GM12878 (cell line): ENCODE data around the gene ANO9. TPM values are rescaled to one million over a fixed set of nuclear protein-coding genes. Genes with fewer than 3 reads are reported as not detected.

Experiments used
- ATAC-seq: fragments of 200-7000 bp; cut with Tn5 transposase; 3 replicates; pipeline ENCODE4 v1.9.1; 2020; ENCODE audit warnings: mild to moderate bottlenecking, moderate library complexity
- BruUV-seq: library from RNA; stranded (reverse); fragments of 400-500 nt; replicated peaks from 2 replicates; lab custom pipeline; 2021; lab: Mats Ljungman, UMichigan
- CTCF ChIA-PET: fragments of 300-600 bp; sonication (Branson Sonifier 250); formaldehyde crosslinking; extraction: SDS; loops from one replicate; lab custom pipeline; 2021; ENCODE audit warnings: inconsistent platforms; lab: Yijun Ruan, JAX
- POLR2A ChIA-PET: fragments of 350-600 bp; formaldehyde crosslinking; extraction: SDS; loops from one replicate; lab custom pipeline; 2021; ENCODE audit warnings: inconsistent platforms; lab: Charles Lee
- RAD21 ChIA-PET: fragments of 300-600 bp; sonication (Branson Sonifier 250); formaldehyde crosslinking; loops from one replicate; lab custom pipeline; 2023; ENCODE audit warnings: antibody characterized with exemption; ENCODE audit not compliant: unreplicated experiment; lab: Charles Lee
- SMC1A ChIA-PET: fragments of 300-600 bp; sonication (Branson Sonifier 250); formaldehyde crosslinking; loops from one replicate; lab custom pipeline; 2023; ENCODE audit not compliant: unreplicated experiment, uncharacterized antibody; lab: Charles Lee
- DNase-seq: peaks from one replicate; pipeline ENCODE4 v3.0.0-alpha.2; 2011; ENCODE audit warnings: low read depth, low spot score
- FAIRE-seq: peaks from 3 replicates; lab custom pipeline; 2011; peaks lifted over from hg19 to GRCh38; lab: Jason Lieb, UNC
- H2AFZ ChIP-seq: 2 replicates; pipeline ENCODE4 v1.6.0; 2011; ENCODE audit warnings: low read depth, low read length, control low read depth; ENCODE audit not compliant: control insufficient read depth
- H3K27ac ChIP-seq: 2 replicates; pipeline ENCODE4 v1.5.1; 2011; ENCODE audit warnings: control low read depth; ENCODE audit not compliant: control insufficient read depth, insufficient read depth
- H3K27me3 ChIP-seq, 2 experiments: replicated peaks in 1 of 2; 2 replicates each; pipeline versions ENCODE4 v1.6.0 to v1.6.1; 2011; ENCODE audit warnings: low read length in 1 of 2; ENCODE audit not compliant: control insufficient read depth in 2 of 2, insufficient read depth in 2 of 2
- H3K36me3 ChIP-seq, 2 experiments: 2 replicates each; pipeline ENCODE4 v1.5.1; 2011; ENCODE audit warnings: low read length in 1 of 2; ENCODE audit not compliant: control insufficient read depth in 2 of 2, insufficient read depth in 2 of 2
- H3K4me1 ChIP-seq: 2 replicates; pipeline ENCODE4 v1.6.1; 2011; ENCODE audit warnings: mild to moderate bottlenecking, low read length, moderate library complexity, mixed read lengths; ENCODE audit not compliant: control insufficient read depth, insufficient read depth
- H3K4me2 ChIP-seq: 2 replicates; pipeline ENCODE4 v1.6.0; 2011; ENCODE audit warnings: control low read depth; ENCODE audit not compliant: control insufficient read depth, insufficient read depth
- H3K4me3 ChIP-seq: fragments of 200-600 bp; sonication (generic); 2 replicates; pipeline ENCODE4 v1.5.1; 2016
- H3K79me2 ChIP-seq: 2 replicates; pipeline ENCODE4 v1.6.0; 2011; ENCODE audit warnings: low read length; ENCODE audit not compliant: control insufficient read depth, insufficient read depth
- H3K9ac ChIP-seq: 2 replicates; pipeline ENCODE4 v1.8.0; 2011; ENCODE audit warnings: low read length, control low read depth, mixed read lengths; ENCODE audit not compliant: control insufficient read depth, insufficient read depth
- H3K9me3 ChIP-seq: replicated peaks from 3 replicates; pipeline ENCODE4 v1.5.1; 2011; ENCODE audit warnings: mild to moderate bottlenecking, low read length; ENCODE audit not compliant: control insufficient read depth, insufficient read depth
- H4K20me1 ChIP-seq: 2 replicates; pipeline ENCODE4 v1.6.0; 2011; ENCODE audit not compliant: control insufficient read depth, insufficient read depth
- ATF7 ChIP-seq: fragments of 450-650 bp; IDR thresholded peaks from 2 replicates; pipeline ENCODE4 v1.6.1; 2016; ENCODE audit warnings: low read depth, mild to moderate bottlenecking
- BRCA1 ChIP-seq: IDR thresholded peaks from 2 replicates; pipeline ENCODE4 v1.6.1; 2011; ENCODE audit warnings: low read depth, low read length, improper control_type of control experiment
- CREM ChIP-seq: IDR thresholded peaks from 2 replicates; pipeline ENCODE4 v1.6.1; 2014; ENCODE audit warnings: antibody characterized with exemption, low read depth
- GABPA ChIP-seq: IDR thresholded peaks from 2 replicates; pipeline ENCODE4 v1.6.1; 2014; ENCODE audit warnings: antibody characterized with exemption, low read depth, mild to moderate bottlenecking, inconsistent platforms
- HDAC2 ChIP-seq: fragments of 200-600 bp; sonication (generic); IDR thresholded peaks from 2 replicates; pipeline ENCODE4 v1.6.1; 2017
- NBN ChIP-seq: fragments of 450-650 bp; IDR thresholded peaks from 2 replicates; pipeline ENCODE4 v1.6.1; 2016
- NFXL1 ChIP-seq: fragments of 450-650 bp; IDR thresholded peaks from 2 replicates; pipeline ENCODE4 v1.6.1; 2017; ENCODE audit warnings: antibody characterized with exemption, mild to moderate bottlenecking, borderline replicate concordance
- NRF1 ChIP-seq: conservative IDR thresholded peaks from 2 replicates; pipeline ENCODE4 v1.6.1; 2011; ENCODE audit warnings: mild to moderate bottlenecking, low read depth, low read length, improper control_type of control experiment
- RB1 ChIP-seq: fragments of 450-650 bp; formaldehyde crosslinking; IDR thresholded peaks from 2 replicates; pipeline ENCODE4 v1.6.1; 2017; ENCODE audit warnings: mild to moderate bottlenecking, borderline replicate concordance
- SIX5 ChIP-seq: IDR thresholded peaks from 2 replicates; pipeline ENCODE4 v1.6.1; 2011; ENCODE audit warnings: mild to moderate bottlenecking, low read depth, low read length, moderate library complexity; ENCODE audit not compliant: severe bottlenecking
- SPI1 ChIP-seq: IDR thresholded peaks from 2 replicates; pipeline ENCODE4 v1.6.1; 2011; ENCODE audit warnings: low read depth, mild to moderate bottlenecking, low read length, moderate library complexity, borderline replicate concordance; ENCODE audit not compliant: insufficient read depth
- SREBF2 ChIP-seq: IDR thresholded peaks from 2 replicates; pipeline ENCODE4 v1.6.1; 2012; ENCODE audit warnings: mild to moderate bottlenecking, low read length
- ZNF274 ChIP-seq: IDR thresholded peaks from one replicate; pipeline ENCODE4 v1.8.0; 2011; ENCODE audit not compliant: insufficient read length, insufficient read depth
- WGBS: methylation state at CpG from one replicate; pipeline ENCODE4 v1.1.6; 2016; ENCODE audit warnings: low lambda C conversion rate; ENCODE audit not compliant: insufficient replicate concordance, insufficient coverage; ENCODE audit errors: missing lambda C conversion rate; 5-methylcytosine and 5-hydroxymethylcytosine counted together
- in situ Hi-C: fragments of 300-500 bp; cut with MboI; formaldehyde crosslinking; loops from 9 replicates; pipeline ENCODE4 v1.14.3; 2018; ENCODE audit warnings: mixed read lengths
- intact Hi-C: fragments of 100-400 bp; cut with micrococcal nuclease; formaldehyde crosslinking; loops from one replicate; pipeline ENCODE4 v1.14.2; 2022; ENCODE audit not compliant: unreplicated experiment
- polyA plus RNA-seq, 11 experiments: library from polyadenylated mRNA; depleted of rRNA in 4 of 11; unstranded in 6 of 11; stranded (reverse) in 5 of 11; fragments of >200 nt; fragmentation: Nextera tagmentation in 4 of 11; fragmentation: Illumina TruSeq in 1 of 11; extraction: Ambion mirVana in 4 of 11; extraction: Trizol in 1 of 11; gene quantifications; 1 replicate in 1 of 11; 2 replicates in 10 of 11; pipeline versions ENCODE4 v1.2.1 to v1.2.3, GENCODE V29; 2011 to 2016; ENCODE audit warnings: inconsistent platforms in 2 of 11, missing spikeins in 2 of 11, low read depth in 1 of 11
- total RNA-seq, 4 experiments: library from RNA; depleted of rRNA in 3 of 4; stranded (reverse); fragments of >200 nt in 3 of 4; fragmentation: Illumina TruSeq in 1 of 4; extraction: Trizol in 1 of 4; gene quantifications; 2 replicates each; pipeline versions ENCODE4 v1.2.1 to v1.2.3, GENCODE V29; 2013 to 2021
- TF ChIP-seq, protein P1 (sequence below): IDR thresholded peaks from 2 replicates; pipeline ENCODE4 v1.6.1; 2011; ENCODE audit warnings: low read depth, mild to moderate bottlenecking, low read length, moderate library complexity, borderline replicate concordance; ENCODE audit errors: extremely low read depth

The ANO9 gene
- total and polyA plus RNA-seq, 10 of the 15 experiments (the other 5 are each of a cell fraction or from before 2014, with no cell fraction given): 0.21 to 42.3 (median 12.0) TPM

DNA sequence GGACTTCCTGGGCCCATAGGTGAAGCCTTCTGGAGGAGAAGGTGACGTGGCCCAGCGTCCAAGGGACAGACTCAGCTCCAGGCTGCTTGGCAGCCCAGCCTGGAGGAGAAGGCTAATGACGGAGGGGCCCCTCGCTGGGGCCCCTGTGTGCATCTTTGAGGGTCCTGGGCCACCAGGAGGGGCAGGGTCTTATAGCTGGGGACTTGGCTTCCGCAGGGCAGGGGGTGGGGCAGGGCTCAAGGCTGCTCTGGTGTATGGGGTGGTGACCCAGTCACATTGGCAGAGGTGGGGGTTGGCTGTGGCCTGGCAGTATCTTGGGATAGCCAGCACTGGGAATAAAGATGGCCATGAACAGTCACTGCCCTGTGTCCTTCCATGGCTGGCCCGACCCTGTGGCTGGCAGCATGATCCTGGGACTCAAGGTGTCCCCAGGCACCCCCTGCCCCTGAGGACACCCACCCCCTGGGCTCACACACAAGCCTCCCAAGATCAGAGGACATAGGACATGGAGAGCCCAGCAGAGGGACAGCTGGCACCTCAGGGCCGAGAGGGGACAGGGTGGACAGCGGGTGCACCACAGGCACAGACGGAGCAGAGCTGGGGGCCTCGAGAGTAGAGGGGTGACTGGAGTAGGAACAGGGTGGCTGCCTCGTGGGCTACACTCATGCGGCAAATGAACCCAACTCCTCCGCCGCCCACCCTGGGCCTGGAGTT is 37.1 kb downstream of the ANO9 start:
- ChIA-PET RAD21 (interaction anchor here (0.6 kb wide), 1 partner anchor 99 kb away, joined by 6 read pairs; no protein-coding TSS in a partner anchor), POLR2A (no interaction called here), SMC1A (no interaction called here), CTCF (no interaction called here)
- ATAC-seq (no peak), DNase-seq (no peak), FAIRE-seq (no peak)
- H3K79me2 ChIP-seq: no peaks in the 10 kb centered on the region
- no peak overlapping the region for H3K27ac ChIP-seq
- in situ Hi-C loops: no loop called here
- H2AFZ ChIP-seq: no peak overlapping the region
- H3K9ac ChIP-seq: no peak overlapping the region
- TF ChIP-seq SIX5 (no peak), BRCA1 (no peak), ATF7 (no peak), SREBF2 (no peak), ZNF274 (no peak), GABPA (no peak), NRF1 (no peak), SPI1 (no peak), RB1 (no peak), NBN (no peak), HDAC2 (no peak), CREM (no peak), NFXL1 (no peak)
- TF ChIP-seq, protein P1, sequence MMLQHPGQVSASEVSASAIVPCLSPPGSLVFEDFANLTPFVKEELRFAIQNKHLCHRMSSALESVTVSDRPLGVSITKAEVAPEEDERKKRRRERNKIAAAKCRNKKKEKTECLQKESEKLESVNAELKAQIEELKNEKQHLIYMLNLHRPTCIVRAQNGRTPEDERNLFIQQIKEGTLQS: no peak
- 62% methylated on average over 14 of the region's 14 CpGs for WGBS
- H4K20me1 ChIP-seq: no peaks in the 10 kb centered on the region
- no peaks in the 10 kb centered on the region for H3K36me3 ChIP-seq
- no TSS peak for BruUV-seq
- H3K4me3 ChIP-seq: no peak overlapping the region
- no peak overlapping the region for H3K4me2 ChIP-seq
- H3K9me3 ChIP-seq: no peaks in the 10 kb centered on the region; the same call in 2 of the 3 replicates
- H3K27me3 ChIP-seq: no peaks in the 10 kb centered on the region
- intact Hi-C loops: no loop called here
- H3K4me1 ChIP-seq: peaks cover 6% of the 10 kb centered on the region; the same call in 1 of the 2 replicates
